Frontal cortex (tissue), 4 donors: Measurements from ENCODE around the gene MYADM. TPM values are rescaled to one million over a fixed set of nuclear protein-coding genes. Genes with fewer than 3 reads are reported as not detected.
A peak's percentile ranks its signal among the peaks of the same experiment; 100 is the strongest.

Experiments
- DNase-seq, 2 donors: peaks; one replicate each; pipeline ENCODE4 v3.0.0; 2012; ENCODE audit warnings: low spot score in 2 of 2
- FAIRE-seq: peaks from 2 replicates; lab custom pipeline; 2012; peaks lifted over from hg19 to GRCh38; lab: Jason Lieb, UNC
- total RNA-seq: library from RNA; depleted of rRNA; stranded (reverse); fragments of >200 nt; gene quantifications from one replicate; pipeline ENCODE4 v1.2.3, GENCODE V29; 2014
- donor health status: control.
- donor health status: control.
- donor health status: control.

Gene MYADM
- total RNA-seq, 1 donor from 2014 or later, result 2.4 TPM

GRCh38 chr19:53908106-53908934, 40.6 kb downstream of the MYADM start:
- FAIRE-seq (no peak), DNase-seq (peak; percentile 82 to 94)

DNA sequence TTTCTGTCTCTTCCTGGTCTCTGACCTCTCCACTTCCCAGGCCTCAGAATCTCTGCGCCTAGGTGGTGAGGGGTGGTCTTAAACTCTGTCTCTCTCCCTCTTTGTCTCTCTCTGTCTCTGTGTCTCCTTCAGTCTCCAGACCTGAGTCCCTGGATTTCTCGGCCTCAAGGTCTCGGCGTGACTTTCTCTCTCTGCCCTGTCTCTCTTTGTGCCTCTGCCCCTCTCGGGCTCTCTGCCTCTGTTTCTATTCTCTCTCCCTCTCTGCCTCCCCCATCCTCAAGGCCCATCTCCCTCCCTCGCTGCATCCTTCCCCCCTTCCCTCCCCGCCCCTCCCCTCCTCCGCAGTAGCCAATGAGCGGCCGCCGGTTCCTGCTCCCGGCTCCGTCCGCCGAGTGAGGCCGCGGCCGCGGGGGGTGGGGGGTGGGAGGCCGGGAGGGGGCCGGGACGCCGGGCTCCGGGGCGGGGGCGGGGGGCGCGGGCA, 41.3 kb downstream of the MYADM start, which contains the start of gene CACNG7:
TSS of gene CACNG7 (plus strand) at position 344 of the 481 bp plus-strand sequence. CDS start 3,554 bp downstream, outside the sequence.
- FAIRE-seq, result no peak
- DNase-seq, result peak; percentile 82 to 88

DNA sequence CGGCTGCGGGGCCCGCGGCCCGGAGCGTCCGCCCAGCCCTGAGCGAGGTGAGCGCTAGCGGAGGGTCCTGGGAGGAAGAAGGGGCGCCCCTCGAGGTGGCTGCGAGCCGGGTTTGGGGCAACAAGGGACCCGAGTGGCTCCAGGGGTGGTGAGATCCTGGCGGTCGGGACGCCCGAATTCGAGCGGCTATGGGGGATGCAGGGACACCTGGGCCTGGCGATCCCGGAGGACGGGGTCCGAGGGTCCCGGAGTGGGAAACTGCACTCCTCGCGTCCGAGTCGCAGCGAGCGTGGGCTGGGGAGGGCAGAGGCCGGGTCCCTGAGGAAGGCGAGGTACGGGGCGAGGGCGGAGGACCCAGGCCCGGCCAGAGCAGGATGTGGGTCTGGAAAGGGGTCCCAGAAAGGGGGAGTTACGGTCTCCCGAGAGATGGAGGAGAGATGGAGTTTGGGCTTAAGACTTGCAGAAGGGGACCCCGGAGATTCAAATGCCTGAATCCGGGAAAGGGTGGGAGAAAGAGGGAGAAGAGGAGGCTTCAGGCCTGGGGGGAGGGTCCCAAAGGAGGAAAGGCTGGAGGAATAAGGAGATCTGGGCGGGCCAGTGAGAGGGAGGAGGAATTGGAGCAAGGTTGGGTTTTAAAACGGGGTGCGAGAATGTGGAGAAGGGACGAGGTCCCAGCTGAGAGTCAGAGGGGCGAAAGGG, 41.9 kb downstream of the MYADM start:
- DNase-seq (no peak), FAIRE-seq (no peak)

- no peak for FAIRE-seq
- DNase-seq, result peak in 1 of 2 donors; percentile 28
These were observed 42.5 kb downstream of the MYADM start for GRCh38 chr19:53910170-53910518.

DNA sequence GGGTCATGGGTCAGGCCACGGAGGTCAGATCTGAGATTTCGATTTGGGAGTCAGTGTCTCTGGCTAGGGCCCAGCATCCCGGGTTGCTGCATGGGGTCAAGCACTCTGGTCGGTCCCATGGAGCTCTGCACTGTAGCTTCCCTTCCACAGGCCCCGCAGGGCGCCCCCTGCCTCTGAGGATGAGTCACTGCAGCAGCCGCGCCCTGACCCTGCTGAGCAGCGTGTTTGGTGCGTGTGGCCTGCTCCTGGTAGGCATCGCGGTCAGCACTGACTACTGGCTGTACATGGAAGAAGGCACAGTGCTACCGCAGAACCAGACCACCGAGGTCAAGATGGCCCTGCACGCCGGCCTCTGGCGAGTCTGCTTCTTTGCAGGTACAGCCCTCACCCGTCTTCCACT, 45.0 kb downstream of the MYADM start:
- FAIRE-seq, result no peak
- no peak for DNase-seq

DNA sequence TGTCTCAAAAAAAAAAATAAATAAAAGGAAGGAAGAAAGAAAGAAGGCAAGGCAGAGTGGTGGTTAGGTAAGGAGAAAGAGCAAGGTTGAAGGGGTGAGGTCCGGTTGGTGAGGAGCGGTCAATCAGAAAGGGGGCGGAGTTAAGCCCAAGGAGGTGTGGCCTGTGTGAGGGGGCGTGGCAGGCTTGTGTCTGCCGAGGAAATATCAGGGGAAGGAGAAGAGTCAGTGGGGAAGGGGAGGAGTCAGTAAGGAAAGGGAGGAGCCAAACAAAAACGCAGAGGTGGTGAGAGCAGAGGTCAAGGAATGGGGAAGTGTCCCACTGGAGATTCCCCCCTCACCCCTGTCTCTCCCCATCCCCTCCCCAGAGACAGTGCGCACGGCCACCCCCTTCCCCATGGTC, 47.3 kb downstream of the MYADM start:
- DNase-seq (no peak), FAIRE-seq (no peak)

GRCh38 chr19:53916004-53916403, 48.3 kb downstream of the MYADM start:
- DNase-seq (no peak), FAIRE-seq (no peak)

DNA sequence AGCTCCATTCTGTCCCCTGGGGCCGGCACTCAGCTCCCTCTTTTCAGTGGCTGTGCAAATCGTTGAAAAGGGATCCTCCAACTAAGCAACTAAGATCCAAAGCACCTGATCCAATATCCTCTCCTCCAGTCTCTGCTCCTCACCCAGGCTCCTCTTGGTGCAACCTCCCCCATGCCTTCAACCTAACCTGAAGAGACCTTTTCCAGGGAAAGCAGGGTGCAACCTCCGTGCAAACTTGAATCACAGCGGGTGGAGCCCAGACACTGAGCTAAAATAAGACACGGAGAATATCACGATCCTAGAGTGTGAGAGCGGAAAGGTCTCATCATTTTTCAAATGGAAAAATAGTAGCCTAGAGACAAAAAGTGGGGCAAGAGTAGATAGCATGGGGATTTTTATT, 49.7 kb downstream of the MYADM start:
- DNase-seq, result no peak

More for the DNA sequence above, 49.7 kb downstream of the MYADM start:
- FAIRE-seq, result no peak

Other genes starting within 250 kb of the MYADM start
- gene DPRX, start 235.9 kb upstream of the MYADM start, total RNA-seq, result not detected
- gene NLRP12, start 43.6 kb upstream of the MYADM start, total RNA-seq, result under 0.01 TPM
- 1.2 TPM for gene PRKCG, start 14.3 kb downstream of the MYADM start, total RNA-seq
- gene CACNG7, start 41.4 kb downstream of the MYADM start, total RNA-seq, result 4.9 TPM
- gene CACNG8, start 95.1 kb downstream of the MYADM start, total RNA-seq, result 4.1 TPM
- under 0.01 TPM for gene CACNG6, start 123.8 kb downstream of the MYADM start, total RNA-seq
- not detected for gene VSTM1, start 196.0 kb downstream of the MYADM start, total RNA-seq
- gene TARM1, start 213.5 kb downstream of the MYADM start, total RNA-seq, result not detected
- gene OSCAR, start 232.9 kb downstream of the MYADM start, total RNA-seq, result not detected
- 9.4 TPM for gene NDUFA3, start 235.0 kb downstream of the MYADM start, total RNA-seq
- 6.5 TPM for gene TFPT, start 247.8 kb downstream of the MYADM start, total RNA-seq
- 25.3 TPM for gene PRPF31, start 247.9 kb downstream of the MYADM start, total RNA-seq